HUDEP-2 (cell line): Measurements from ENCODE around the gene TMOD1.

Source experiments
- DNase-seq, 76 experiments: peaks; one replicate each; lab custom pipeline; 2025; ENCODE audit not compliant: unreplicated experiment in 76 of 76; lab: John Stamatoyannopoulos, UW

The TMOD1 gene

DNA sequence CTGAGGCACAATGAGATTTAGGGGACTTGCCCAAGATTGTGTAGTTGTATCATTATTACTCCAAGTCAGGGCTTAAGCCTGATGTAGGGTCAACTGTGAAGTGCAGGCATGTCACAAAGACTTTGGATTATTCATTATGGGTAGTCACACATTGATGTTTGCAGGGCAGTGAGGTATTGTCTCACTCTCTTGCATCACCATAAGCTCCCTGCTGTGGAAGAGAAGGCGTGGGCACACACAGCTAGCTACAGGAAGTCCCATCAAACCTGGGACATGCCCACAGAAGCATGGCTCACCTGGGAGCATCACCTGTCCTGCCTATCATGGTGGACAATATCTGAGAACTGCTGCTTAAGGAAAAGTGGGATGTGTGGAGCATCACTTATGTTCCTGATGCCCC is 42.1 kb downstream of the TMOD1 start:
- no peak for DNase-seq

DNA sequence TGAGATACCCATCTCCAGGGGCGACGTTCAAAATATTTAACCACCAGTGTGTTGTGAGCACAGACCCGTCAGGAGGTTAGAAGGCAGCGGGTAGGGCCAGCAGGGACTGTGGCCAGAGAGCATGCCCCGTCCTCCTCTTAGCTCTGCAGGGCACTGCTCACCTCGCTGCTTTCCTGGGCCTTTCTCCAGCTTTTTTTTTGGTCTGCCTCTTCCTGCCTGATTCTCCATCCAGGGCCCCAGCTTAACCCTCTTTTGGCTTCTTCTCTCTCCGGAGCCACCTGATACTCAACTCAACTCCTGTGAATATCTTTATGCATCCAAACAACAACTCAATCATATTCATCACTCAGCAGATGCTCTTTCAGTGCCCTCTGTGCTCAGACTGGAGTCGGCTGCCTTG is 44.0 kb downstream of the TMOD1 start:
- no peak for DNase-seq

DNA sequence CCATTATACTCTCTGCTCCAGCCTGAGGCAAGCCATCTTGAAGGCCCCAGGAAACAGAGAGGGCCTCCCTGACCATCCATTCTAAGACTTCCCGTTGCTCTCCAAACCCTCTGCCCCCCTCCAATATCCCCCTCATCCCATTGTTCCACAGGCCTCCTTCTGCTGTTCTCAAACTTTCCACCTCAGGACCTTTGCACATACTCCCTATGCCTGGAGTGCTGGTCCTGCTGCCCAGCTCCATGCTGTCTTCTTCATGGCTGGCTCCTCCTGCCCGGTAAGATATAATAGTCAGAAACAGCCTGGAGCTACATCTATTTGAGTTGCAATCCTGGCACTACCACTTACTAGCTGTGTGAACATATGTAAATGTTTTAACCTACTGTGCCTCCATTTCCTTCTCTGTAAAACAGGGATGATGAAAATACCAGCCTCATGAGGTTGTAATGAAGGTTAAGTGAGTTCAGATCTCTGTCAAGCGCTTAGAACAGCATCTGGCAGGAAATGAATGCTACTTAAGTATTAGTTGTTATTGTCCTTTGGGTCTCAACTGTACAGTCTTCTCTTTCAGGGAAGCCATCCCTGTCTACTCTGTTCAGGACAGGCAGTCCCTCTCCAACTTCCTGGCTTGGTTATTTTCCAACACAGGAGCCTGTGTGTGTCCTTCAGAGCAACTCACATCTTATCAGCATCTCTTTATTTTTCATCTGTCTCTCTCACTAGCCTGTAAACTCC is 45.8 kb downstream of the TMOD1 start:
- no peak for DNase-seq

GRCh38 chr9:97548379-97548778 is 46.9 kb downstream of the TMOD1 start:
- no peak for DNase-seq

DNA sequence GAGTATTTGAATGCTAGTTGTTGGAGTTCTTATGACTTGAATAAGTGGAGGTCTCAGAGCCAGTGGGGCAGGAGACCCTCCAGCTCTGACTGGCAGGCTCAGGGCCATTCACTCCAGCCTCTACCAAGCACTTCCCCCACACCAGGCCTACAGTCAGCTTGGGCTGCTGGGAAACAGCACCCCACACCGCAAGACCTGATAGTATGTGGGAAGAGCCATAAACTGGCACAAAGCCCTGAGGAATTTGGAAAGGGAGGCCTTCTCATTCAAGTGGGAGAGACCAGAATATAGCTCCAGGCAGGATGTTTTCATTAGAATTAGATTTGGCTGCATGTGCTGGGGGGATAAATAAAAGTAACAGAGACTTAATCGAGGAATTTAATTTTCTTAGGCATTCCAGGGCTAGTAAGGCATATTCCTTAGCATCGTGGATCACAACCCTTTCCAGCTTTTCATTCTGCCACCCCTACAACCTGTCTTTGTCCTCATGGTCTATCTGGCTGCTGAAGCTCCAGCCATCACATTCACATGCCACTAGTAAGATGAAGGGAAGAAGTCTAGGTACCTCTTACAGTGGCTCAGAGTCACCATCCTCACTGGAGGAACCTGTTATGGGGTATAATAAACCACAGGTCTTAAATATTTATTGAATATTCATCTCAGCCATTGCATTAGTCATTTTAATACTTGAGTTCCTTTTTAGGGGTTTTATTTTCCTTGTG is 47.5 kb downstream of the TMOD1 start:
- no peak for DNase-seq

DNA sequence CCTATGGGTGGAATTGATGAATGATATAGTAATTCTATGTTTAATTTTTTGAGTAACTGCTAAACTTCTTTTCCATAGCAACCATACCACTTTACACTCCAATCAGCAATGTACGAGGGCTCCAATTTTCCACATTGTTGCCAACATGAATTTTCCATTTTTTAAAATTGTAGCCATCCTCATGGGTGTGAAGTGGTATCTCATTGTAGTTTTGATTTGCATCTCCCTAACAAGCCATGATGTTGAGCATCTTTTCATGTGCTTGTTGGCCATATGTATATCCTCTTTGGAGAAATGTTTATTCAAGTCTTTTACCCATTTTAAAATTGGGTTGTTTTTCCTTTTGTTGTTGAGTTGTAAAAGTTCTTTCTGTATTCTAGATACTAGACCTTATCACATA is 48.9 kb downstream of the TMOD1 start:
- DNase-seq, result no peak

GRCh38 chr9:97551308-97551707 is 49.8 kb downstream of the TMOD1 start:
- DNase-seq, result no peak

DNA sequence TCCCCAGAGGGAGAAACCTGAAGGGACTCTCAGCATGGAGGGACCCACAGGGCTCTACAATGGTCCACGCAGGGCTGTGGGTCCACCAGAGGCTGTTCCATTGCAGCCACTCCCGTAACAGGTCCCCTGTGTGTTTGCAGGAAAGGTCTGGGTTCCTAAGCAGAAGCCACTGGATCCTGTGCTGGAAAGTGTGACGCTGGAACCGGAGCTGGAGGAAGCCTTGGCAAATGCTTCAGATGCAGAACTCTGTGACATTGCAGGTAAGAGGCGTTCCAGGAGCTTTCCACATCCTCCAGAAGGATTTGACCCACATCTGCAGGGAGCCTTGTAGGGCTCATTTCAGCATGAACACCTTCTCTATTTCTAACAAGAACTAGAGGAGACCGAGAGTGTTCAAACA is 51.7 kb downstream of the TMOD1 start:
- no peak for DNase-seq

- no peak for DNase-seq
These were observed 52.4 kb downstream of the TMOD1 start for GRCh38 chr9:97553841-97554240.

GRCh38 chr9:97554566-97555075 is 53.2 kb downstream of the TMOD1 start:
- no peak for DNase-seq

- no peak for DNase-seq
These were observed 53.7 kb downstream of the TMOD1 start for GRCh38 chr9:97555164-97555563.

DNA sequence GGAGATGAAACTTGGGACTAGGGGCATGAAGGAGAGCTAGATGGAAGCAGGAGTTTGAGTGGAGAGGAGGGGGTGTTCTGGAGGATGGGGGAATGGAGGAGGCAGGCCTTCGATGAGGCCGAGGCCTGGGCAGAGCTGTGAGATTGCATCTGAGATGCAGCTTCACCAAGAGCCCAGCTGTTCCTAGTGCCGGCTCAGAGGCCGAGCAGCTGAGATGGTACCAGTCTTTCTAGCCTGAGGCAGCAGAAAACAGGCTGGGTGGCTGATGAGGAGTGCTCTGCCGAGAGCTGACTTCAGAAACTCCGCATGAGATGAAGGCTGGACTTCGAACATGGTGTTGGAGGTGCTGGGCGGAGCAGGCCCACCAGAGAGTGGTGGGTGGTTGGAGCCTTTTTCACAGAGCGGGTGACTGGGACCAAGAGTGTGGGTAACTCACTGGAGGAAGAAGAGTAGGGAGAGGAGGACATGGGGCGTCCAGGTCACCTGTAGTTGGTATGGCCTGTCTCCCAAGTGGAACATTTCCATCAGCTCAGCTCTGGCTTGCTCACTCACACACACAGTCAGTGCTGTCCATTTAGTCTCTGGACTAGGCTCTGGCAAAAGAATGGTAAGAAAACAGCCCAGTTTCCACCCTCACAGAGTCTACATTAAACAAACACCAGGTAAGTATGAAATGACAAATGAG is 54.7 kb downstream of the TMOD1 start:
- no peak for DNase-seq

GRCh38 chr9:97556721-97557605 is 55.5 kb downstream of the TMOD1 start:
- DNase-seq, result no peak

DNA sequence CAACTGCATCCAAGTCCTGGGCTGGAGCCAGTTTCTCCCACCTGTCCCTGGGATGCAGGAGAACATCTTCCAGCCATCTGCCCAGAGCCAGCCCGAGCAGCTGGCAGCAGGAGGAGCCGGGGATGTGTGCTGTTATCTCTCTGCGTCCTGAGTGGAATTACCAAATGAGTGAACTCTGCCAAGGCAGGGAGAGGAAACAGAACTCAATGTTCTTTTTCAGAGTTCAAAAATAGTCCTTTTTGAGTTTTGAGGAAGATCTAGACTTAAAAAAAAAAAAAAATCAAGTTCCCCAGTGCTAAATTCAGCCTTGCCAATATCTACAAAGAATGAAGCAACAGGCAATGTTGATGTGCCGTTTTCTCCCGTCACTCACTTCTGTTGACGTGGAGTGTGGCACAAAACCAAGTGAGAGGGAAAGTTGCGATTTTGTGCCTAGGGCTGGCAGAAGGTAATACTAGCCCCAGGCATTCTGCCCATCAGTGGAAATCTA is 56.2 kb downstream of the TMOD1 start:
- no peak for DNase-seq

DNA sequence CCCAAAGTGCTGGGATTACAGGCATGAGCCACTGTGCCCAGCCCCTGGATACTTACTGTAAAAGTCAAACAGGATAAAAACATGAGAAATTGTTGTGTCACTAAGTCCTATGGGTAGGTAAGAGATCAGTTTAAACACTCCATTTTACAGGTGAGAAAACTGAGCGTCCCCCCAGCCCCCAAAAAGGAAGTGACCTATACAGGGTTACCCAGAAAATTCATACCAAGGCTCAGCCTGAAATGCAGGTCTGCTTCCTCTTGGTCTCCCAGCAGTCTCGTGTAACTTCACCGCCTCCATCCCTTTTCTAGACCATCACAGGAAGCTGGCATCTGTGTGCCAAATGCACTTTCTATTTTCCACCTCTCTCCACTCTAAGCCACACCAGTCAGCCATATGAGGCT is 57.2 kb downstream of the TMOD1 start:
- DNase-seq, result no peak

DNA sequence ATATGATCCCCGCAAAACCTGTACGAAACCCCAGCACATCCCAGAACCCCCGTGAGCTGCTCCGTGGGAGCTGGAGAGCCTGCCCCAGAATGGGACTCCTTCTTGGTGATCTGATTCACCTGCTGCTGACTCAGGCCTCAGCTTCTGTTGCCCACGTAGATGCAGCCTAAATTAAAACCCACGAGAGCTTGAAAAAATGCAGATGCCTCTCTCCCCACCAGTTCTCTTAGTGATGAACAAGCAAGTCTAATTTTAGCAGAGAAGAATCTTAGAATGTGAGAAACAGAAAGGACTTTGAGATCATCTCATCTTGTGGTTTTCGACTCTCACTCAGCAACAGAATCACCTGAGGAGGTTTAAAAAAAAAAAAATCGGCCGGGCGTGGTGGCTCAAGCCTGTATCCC is 57.6 kb downstream of the TMOD1 start:
- no peak for DNase-seq

- no peak for DNase-seq
These were observed 58.7 kb downstream of the TMOD1 start for GRCh38 chr9:97560154-97560553.

DNA sequence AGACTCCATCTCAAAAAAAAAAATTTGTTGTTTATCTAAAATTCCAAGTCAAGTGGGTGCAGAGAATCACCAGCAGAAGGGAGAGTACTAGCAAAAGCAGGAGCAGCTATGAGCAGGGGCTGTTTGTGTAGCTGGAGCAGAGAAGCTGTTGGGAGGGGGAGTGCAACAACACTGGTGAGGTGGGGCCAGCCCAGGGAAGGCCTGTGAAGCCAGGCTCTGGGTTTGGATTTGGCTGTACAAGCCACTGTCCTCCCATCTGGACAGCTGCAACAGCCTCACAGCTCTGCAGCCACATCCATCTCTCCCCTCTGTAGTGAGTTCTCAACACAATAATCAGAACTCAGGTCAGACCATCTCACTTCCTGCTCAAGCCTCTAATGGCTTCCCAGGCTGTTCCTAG is 59.4 kb downstream of the TMOD1 start:
- DNase-seq, result no peak

- DNase-seq, result no peak
These were observed 60.0 kb downstream of the TMOD1 start for GRCh38 chr9:97561501-97561900.

GRCh38 chr9:97562542-97562941 is 61.1 kb downstream of the TMOD1 start:
- no peak for DNase-seq
